Left kidney (tissue), 2 donors: ENCODE data around the gene CNTNAP2. TPM values are rescaled to one million over a fixed set of nuclear protein-coding genes. Genes with fewer than 3 reads are reported as not detected.

Source experiments
- DNase-seq: peaks from one replicate; pipeline ENCODE4 v3.0.0-alpha.2; 2013
- polyA plus RNA-seq: library from polyadenylated mRNA; unstranded; fragments of 120-200 nt; gene quantifications from one replicate; pipeline ENCODE4 v1.2.1, GENCODE V29; 2013; ENCODE audit not compliant: insufficient read length

CNTNAP2 gene
- polyA plus RNA-seq, 1 donor: 26.4 TPM

DNA sequence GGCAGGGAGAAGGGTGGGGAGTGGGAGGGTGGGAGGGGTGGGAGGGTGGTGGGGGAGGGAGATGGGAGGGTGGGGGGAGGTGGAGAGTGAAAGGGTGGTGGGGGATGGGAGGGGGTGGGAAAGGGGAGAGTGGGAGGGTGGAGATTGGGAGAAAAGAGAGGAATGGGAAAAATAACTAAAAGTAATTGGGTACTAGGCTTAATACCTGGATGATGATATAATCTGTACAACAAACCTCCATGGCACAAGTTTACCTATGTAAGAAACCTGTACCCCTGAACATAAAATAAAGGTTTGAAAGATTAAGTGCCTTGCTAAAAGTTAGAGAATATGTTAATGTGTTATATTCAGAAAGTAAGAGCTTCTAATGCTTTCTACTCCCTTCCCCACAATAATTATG lies 564.9 kb downstream of the CNTNAP2 start:
- DNase-seq: no peak

GRCh38 chr7:146683439-146683838 lies 566.8 kb downstream of the CNTNAP2 start:
- DNase-seq: no peak

- DNase-seq: no peak
Observed at GRCh38 chr7:146690987-146691386, 574.4 kb downstream of the CNTNAP2 start.

GRCh38 chr7:146698995-146699610 lies 582.5 kb downstream of the CNTNAP2 start:
- DNase-seq: no peak

- DNase-seq: no peak
Observed at GRCh38 chr7:146700015-146700560, 583.5 kb downstream of the CNTNAP2 start.

DNA sequence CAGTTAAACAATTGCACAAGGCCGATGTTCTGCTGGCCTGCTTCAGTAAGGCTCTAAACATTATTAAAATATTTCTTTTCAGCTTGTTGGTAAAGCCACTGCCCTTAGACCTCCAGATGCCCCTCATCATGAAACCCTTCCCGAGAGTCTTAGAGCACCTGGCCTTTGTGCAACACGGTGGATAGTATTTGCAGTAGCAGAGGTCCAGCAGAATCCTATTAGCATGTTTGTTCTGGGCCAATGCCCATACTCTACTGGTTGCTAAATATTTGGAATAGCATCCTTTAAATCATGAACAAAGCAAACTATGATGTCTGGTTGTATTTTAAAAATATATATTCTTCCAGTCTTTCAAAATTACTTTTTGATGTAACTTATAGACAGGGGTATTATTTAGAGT lies 584.6 kb downstream of the CNTNAP2 start:
- no peak for DNase-seq

DNA sequence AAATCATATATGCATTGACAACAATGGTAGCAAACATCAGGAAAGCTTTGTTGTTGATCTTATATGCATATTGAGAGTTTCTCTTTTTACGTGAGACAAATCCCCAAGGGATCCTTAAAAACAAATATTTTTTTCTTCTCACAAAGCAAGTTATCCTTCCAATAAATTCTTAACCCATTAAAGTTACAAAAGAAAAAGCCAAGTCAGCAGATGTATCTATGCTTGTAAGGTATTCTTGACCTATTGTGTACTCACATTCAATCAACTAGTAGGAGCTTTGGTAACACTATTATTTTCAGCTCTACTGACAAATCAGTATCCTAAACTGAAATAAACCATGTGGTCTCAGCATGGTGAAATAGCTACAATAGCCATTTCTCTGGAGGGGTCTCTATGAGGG lies 586.3 kb downstream of the CNTNAP2 start:
- DNase-seq: no peak

DNA sequence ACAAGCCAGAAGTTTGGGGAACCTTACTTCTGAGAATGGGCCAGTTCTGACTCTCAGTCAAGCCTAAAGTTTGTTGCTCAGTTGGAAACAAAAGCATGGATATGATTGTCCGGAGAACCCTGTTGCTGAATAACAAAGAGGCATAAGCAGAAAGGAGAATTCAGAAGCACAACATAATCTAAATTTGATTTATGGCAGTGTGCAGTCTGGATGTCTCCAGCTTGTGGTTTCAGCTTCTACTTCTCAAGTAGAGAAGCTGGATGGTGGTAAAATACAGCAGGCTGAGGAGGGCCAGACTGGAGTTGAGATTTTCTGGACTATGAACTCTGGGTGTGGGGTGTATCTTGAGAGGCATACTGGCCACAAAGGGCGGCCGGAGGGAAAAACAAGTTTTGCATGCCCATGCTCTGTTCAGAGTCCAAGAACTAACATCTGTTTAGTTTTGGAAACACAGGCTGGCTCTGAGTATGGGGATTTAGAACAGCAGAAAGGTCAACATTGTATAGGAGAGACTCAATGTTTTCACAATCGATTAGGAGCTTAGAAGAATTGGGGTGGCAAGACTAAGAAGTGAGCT lies 592.9 kb downstream of the CNTNAP2 start:
- no peak for DNase-seq

DNA sequence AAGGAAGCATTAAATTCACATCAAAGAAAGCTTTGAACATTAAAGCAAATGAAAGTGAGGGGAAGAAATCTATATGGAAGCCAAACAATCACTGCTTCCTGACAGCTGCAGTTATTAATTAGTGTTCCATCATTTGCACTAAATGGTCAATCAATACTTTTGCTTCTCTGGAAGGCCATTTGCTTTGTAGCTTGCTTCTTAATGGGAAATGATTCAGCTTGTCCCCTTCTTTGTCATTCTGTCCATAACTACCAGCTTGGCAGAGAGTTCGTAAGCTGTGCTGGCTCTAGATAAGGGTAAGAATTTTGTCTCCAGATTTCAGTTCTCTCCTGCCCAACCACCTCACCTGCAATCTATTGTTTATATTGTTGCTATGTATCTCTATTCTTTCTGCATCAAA lies 596.6 kb downstream of the CNTNAP2 start:
- no peak for DNase-seq

DNA sequence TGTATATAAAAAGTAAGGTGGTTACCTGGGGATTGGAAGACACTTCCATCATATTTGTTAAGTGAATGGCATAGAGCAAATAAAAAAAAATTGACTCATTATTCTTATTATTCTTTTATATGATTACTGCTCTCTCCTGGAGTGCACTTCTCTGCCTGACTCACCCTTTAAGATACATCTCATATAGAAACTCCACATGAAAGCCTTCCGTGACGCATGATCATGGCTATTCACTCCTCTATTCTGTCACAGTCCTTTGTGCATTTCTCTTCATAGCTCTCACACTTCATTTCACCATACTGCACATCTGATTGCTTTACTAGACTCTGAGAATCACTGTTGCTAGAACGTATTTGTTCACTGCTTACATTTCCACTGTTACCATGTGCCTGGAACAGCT lies 597.3 kb downstream of the CNTNAP2 start:
- no peak for DNase-seq

DNA sequence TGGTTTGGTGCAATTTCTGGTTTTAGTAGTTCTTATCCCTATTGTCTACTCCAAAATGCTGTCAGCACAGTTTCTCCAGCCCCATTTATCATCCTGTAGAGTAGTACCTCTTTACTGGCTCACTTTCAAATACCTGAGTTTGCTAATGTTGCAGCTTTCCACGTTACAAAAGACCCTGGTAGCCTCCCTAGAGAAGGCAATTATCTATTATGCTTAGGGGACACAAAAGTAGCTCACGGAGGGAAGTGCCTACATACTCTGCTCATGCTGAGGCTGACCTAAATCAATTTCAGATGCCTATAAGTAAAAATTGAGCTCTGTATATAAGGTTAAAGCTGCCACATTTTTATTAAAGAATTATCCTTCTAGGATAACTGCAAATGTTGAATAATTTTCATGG lies 603.6 kb downstream of the CNTNAP2 start:
- DNase-seq: no peak

- DNase-seq: no peak
Observed at GRCh38 chr7:146722986-146723385, 606.4 kb downstream of the CNTNAP2 start.

- no peak for DNase-seq
Observed at GRCh38 chr7:146725520-146725919, 608.9 kb downstream of the CNTNAP2 start.

DNA sequence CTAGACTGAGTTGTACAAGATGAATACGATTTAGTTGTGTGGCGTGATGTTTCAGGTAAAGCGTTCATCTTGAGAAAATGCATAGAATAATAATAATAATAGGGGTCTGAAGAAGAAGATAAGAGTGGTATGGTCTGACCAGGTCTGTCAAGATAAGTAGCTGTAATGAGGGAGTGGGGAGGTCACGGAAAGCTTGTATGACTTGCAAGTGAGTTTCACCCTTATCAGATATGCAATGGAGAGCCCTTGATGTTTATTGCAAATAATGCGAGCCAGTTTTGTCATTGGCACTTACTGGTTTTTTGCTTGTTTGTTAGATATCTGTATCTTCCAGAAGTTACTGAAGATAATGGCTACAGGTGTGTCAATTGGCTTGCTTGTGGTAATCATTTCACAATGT lies 611.5 kb downstream of the CNTNAP2 start:
- no peak for DNase-seq

DNA sequence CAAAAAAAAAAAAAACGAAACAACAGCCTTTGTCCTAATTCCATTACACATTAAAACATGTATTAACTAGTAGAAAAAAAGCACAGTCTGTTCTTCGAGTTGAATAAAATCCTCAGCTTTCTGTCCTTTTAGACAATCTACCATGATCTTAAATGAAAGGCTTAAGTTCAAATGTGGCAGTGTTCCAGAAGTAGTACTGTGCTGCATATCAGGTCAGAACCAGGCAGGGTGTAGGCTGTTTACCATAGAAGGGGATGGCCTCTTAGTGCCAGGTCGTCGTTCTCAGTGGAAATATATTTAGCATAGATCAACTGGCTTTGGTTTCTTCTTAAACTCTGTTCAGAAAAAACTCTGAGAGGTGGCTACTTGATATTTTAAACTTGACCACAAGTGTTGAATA lies 612.0 kb downstream of the CNTNAP2 start:
- no peak for DNase-seq

- DNase-seq: no peak
Observed at GRCh38 chr7:146731185-146731584, 614.6 kb downstream of the CNTNAP2 start.

- DNase-seq: no peak
Observed at GRCh38 chr7:146735992-146736391, 619.4 kb downstream of the CNTNAP2 start.

DNA sequence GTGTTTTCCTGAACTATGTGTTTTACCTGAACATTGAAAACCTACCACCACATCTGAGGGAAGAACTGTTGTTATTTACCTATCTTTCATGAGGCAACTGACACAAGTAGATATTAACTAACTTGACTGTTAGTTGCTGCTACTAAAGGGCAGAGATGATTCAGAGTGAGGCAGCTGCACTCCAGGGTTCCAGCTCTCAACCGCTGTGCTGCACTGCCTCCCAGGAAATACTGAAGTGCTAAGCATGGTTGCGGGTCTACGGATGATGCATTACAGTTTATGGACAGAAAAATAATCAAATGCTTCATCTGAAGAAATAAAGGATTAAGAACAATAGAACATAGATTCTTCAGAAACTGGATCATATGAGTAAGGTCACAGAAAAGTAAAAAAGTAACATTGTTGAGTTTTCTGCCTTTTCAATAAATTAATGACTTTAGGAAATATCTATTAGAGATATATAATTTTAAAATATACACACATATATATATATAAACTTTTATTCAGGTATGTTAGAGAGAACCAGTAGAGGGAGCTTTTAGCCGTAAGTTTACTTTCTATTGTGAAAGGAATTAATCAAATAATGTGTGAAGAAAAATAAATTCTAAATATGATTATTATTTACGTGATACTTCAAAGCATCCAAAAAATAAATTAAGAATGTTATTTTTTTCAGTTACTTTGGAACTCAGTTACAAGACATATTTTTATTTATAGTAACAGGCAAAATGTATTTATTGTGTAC lies 620.0 kb downstream of the CNTNAP2 start:
- DNase-seq: no peak

DNA sequence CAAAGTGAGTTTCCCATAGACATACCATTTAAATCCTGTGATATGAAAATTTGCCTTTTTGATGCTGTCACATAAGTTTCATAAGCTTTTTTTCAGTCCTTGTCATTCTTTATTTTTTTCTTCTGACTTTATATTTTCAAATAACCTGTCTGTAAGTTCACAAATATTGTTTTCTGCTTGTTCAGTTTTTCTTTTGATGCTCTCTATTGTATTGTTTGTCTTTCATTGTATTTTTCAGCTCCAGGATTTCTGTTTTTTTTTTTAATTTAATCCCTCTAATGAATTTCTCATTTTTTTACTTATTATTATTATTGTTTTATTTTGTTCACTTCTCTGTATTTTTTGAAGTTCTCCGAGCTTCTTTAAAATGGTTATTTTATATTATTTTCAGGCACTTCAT lies 623.4 kb downstream of the CNTNAP2 start:
- no peak for DNase-seq

- no peak for DNase-seq
Observed at GRCh38 chr7:146741911-146742310, 625.3 kb downstream of the CNTNAP2 start.

DNA sequence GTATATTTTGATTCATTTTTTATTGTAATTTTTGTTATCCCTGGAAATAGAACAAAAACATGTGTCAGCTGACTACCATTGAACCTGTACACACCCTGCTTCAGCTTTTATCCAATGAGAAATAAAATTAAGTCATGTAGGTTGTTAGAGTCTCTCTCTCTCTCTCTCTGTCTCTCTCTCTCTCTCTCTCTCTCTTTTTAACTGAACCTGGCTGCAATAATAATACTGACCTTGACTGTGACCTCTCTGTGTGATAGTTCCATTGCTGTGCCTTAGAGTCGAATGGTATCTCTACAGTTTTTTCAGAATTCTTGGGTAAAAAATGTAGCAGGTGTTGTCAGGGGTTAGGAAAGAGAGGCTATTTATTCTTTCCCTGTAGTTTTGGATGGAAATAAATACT lies 637.8 kb downstream of the CNTNAP2 start:
- DNase-seq: no peak

DNA sequence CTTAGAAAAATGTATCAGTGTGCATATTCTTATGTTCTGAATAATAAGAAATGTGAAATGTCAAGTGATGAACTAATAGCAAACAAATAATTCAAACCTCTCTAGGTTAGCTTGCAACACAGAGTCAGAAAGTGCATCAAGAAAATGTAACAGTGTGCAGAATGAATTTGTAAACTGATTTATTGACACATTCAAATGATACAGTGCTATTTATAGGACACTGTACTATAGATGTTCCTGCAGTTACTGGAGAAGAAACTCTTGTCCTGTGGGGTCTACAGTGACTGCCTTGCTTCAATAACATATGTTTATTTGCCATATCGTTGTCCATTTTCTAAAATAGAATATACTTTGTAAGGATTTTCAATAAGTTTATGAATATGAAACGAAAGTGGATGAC lies 639.0 kb downstream of the CNTNAP2 start:
- no peak for DNase-seq

DNA sequence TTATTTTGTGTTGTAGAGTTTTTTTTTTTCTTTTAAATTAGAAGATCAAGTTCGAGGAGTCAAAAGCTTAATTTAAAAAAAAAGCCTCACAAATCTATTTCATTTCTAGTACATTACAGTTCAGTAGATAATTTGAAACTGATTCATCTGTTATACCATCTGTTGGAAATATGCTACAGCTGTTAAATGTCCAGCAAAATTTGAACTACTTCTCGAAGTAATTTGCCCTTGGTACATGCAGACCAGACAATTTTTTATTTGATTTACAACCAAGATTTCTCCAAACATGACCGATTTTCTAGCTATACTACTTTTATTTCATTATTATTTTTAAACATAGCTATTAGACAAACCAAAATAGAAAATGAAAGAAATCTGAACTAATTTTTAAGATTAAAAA lies 647.9 kb downstream of the CNTNAP2 start:
- DNase-seq: no peak

- DNase-seq: no peak
Observed at GRCh38 chr7:146768957-146769356, 652.4 kb downstream of the CNTNAP2 start.
